Measurements from ENCODE around the gene MYO1G.

MYO1G gene

DNA sequence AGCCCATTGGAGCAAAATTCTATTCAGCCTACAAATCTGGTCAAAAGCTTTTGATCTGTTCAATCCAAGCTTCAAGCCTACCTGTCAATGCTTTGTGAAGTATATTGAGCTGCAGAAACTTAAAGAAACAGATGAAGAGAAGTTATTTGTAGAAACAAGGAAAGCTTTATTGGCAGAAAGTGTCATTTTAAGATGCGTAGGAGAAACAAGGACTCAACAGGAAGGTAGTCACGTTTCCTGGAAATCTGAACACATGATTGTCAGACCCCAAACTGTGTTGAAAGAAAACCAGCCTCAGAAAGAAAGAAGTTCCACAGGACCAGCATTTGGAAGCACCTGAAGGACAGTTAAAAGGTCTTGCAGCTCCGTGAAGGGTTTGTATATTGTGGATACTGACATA is 58.7 kb downstream of the MYO1G start:
- TF ChIP-seq, protein P1, sequence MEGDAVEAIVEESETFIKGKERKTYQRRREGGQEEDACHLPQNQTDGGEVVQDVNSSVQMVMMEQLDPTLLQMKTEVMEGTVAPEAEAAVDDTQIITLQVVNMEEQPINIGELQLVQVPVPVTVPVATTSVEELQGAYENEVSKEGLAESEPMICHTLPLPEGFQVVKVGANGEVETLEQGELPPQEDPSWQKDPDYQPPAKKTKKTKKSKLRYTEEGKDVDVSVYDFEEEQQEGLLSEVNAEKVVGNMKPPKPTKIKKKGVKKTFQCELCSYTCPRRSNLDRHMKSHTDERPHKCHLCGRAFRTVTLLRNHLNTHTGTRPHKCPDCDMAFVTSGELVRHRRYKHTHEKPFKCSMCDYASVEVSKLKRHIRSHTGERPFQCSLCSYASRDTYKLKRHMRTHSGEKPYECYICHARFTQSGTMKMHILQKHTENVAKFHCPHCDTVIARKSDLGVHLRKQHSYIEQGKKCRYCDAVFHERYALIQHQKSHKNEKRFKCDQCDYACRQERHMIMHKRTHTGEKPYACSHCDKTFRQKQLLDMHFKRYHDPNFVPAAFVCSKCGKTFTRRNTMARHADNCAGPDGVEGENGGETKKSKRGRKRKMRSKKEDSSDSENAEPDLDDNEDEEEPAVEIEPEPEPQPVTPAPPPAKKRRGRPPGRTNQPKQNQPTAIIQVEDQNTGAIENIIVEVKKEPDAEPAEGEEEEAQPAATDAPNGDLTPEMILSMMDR (IDR thresholded peaks at IDR 0.05; ENCODE audit: extremely low read depth, missing control alignments): no peak
- DNase-seq (ENCODE audit: low spot score): no peak

DNA sequence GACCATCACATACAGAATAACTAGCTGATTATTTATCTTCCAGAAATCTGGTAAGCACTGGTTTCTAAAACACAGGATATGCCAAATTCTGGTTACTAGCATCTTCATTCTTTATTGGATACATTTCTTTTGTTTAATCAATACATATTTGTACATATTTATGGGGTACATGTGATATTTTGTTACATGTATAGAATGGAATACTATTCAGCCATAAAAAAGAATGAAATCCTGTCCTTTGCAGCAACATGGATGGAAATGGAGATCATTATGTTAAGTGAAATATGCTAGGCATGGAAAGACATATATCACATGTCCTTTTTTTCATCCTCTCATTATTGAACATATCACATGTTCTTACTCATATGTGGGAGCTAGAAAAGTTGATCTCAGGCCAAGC is 60.8 kb downstream of the MYO1G start:
- DNase-seq (ENCODE audit: low spot score): no peak
- TF ChIP-seq, protein P1 (IDR thresholded peaks at IDR 0.05; ENCODE audit: extremely low read depth, missing control alignments): no peak

DNA sequence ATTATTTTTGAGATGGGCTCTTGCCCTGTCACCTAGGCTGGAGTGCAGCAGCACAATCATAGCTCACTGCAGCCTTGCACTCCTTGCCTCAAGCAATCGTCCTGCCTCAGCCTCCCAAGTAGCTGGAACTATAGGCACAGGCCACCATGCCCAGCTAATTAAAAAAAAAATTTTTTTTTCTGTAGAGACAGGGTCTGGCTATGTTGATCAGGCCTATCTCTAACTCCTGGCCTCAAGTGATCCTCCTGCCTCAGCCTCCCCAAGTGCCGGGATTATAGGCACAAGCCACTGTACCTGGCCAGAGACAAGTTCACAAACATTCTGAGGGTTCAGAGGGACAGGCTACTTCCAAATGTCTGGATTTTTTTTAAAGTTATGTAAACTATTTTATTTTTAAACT is 61.4 kb downstream of the MYO1G start:
- DNase-seq (ENCODE audit: low spot score): no peak
- TF ChIP-seq, protein P1 (IDR thresholded peaks at IDR 0.05; ENCODE audit: extremely low read depth, missing control alignments): no peak

DNA sequence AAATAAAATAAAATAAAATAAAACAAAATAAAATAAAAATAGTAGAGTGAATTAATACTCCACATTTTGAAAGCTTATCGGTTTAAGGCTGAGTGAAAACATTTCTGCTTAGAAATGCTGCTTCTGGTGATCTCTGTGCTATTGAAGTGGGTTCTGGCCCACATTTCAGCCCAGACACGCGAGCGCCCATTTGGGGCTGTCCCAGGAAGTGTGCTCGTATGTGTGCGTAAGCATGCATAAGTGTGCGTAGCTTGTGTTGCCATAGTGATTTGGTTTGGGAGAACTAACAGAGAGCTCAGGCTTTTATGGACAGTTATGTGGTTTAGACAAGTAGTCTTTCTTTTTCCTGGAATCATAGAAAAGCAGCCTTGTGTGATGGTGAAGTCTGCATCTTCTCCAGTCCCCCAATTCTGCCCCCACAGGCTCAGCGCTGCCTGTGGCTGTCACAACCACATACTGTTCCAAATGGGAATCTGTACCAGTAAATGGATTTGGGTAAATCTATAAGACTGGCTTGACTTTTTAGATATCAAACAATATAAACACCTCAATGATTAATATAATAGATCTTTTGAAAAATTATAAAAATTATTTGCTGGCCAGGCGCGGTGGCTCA is 63.7 kb downstream of the MYO1G start:
- TF ChIP-seq, protein P1 (IDR thresholded peaks at IDR 0.05; ENCODE audit: extremely low read depth, missing control alignments): no peak
- peak; percentile 57 for DNase-seq (ENCODE audit: low spot score)

DNA sequence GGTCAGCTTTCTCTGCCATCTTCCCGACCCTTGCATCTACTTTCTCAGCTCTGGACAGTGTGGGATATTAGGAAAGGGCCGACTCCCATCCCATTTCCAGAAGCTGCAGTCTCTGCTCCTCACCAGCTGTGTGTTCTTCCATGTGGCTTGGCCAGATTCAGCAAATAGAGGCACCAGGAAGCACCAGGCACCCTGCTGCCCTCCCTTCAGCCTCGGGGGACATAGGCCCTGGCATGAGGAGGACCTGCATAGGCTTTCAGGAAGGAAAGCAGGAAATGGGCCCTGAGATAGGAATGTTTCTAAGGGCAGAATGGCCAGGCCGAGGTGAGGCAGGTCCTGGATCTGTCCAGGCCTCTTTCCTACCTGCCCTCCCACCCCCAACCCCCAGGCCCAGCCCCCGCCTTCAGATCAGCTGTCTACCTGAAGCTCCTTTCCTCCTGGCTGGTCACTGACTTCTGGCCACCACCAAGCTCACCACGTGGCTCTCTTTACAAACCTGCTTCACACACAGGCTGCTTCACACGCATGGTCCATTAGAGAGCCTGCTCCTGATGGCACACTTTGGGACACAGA is 66.0 kb downstream of the MYO1G start:
- no peak for DNase-seq (ENCODE audit: low spot score)
- TF ChIP-seq, protein P1 (IDR thresholded peaks at IDR 0.05; ENCODE audit: extremely low read depth, missing control alignments): no peak
